ENCODE measurements around the gene SUMO3. TPM values are rescaled to one million over a fixed set of nuclear protein-coding genes. Genes with fewer than 3 reads are reported as not detected.

The SUMO3 gene
- total and polyA plus RNA-seq, 2 donors (not counting 3 experiments of a cell fraction or from before 2014, with no cell fraction given): 102 to 123 TPM

DNA sequence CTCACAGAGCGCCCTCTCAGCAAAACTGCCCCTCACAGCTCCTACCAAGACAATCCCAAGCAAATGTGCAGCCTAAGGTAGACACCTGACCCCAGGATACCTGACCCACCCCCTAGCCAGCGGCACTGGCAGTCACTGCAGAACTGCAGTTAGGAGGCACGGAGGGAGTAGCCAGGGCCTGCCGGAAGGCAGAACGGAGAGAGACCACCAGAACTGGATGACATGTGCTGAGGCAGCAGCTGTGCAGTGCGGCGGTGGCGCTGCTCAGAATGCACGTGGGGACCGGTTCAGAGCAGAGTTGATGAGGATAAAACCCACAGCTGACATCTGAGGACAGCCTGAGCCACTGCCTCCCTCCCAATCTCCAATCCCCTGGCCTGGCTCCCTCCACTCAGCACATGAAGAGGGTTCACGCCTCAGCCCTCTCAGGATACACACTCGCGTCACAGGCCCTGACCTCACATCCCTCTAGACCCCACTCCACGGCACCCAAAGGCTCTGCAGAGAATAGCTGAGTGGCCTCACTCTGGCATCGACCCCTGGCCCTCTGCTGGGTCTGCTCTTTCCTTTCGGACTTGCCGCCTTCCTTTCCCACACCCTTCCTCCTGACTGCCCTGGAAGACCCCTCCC, 45.9 kb downstream of the SUMO3 start:
- FAIRE-seq: no peak
- H3K36me3 ChIP-seq (ENCODE audit: control insufficient read depth in 2 of 2, extremely low read depth in 1 of 2, insufficient read depth in 2 of 2, low read length in 2 of 2): peaks cover 20 to 33% of the 10 kb centered on the region in 2 experiments

More for the DNA sequence above, 45.9 kb downstream of the SUMO3 start:
- Histone ChIP-seq H4K20me1 (replicated peaks; ENCODE audit: control insufficient read depth, extremely low read depth, insufficient read depth, low read length) (no peaks in the 10 kb centered on the region), H2AFZ (ENCODE audit: low read depth, low read length) (no peak overlapping the region), H3K4me1 (ENCODE audit: control insufficient read depth, extremely low read depth, insufficient read depth, low read length) (no peaks in the 10 kb centered on the region), H3K9ac (replicated peaks; ENCODE audit: extremely low read depth, insufficient read depth, low read length) (no peak overlapping the region), H3K27me3 (ENCODE audit: control insufficient read depth in 2 of 2, insufficient read depth in 2 of 2, low read length in 2 of 2) (no peaks in the 10 kb centered on the region), H3K79me2 (ENCODE audit: control insufficient read depth, insufficient read depth, low read length) (no peaks in the 10 kb centered on the region), H3K9me1 (replicated peaks; ENCODE audit: control insufficient read depth, extremely low read depth, insufficient read depth, low read length) (no peaks in the 10 kb centered on the region), H3K4me2 (ENCODE audit: insufficient read depth, low read length) (no peak overlapping the region), H3K27ac (ENCODE audit: insufficient read depth, low read depth, low read length) (no peak overlapping the region), H3K4me3 (replicated peaks in 1 of 3; ENCODE audit: insufficient read depth in 1 of 3, low read depth in 1 of 3, low read length in 3 of 3) (no peak overlapping the region), H3K9me3 (replicated peaks; ENCODE audit: control insufficient read depth, insufficient read depth, low read length) (no peaks in the 10 kb centered on the region)
- CTCF ChIA-PET: interaction anchor here (0.5 to 0.8 kb wide), 3 partner anchors 16 to 139 kb away, joined by 3 read pairs; no protein-coding TSS in a partner anchor
- POLR2A ChIA-PET: no interaction called here
- no peak for TF ChIP-seq JUN (IDR thresholded peaks at IDR 0.05; ENCODE audit: borderline replicate concordance, insufficient read depth, insufficient read length, low read depth)
- TF ChIP-seq POLR2A (IDR thresholded peaks at IDR 0.05; ENCODE audit: low read depth, low read length): no peak
- TF ChIP-seq, protein P1, sequence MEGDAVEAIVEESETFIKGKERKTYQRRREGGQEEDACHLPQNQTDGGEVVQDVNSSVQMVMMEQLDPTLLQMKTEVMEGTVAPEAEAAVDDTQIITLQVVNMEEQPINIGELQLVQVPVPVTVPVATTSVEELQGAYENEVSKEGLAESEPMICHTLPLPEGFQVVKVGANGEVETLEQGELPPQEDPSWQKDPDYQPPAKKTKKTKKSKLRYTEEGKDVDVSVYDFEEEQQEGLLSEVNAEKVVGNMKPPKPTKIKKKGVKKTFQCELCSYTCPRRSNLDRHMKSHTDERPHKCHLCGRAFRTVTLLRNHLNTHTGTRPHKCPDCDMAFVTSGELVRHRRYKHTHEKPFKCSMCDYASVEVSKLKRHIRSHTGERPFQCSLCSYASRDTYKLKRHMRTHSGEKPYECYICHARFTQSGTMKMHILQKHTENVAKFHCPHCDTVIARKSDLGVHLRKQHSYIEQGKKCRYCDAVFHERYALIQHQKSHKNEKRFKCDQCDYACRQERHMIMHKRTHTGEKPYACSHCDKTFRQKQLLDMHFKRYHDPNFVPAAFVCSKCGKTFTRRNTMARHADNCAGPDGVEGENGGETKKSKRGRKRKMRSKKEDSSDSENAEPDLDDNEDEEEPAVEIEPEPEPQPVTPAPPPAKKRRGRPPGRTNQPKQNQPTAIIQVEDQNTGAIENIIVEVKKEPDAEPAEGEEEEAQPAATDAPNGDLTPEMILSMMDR (IDR thresholded peaks at IDR 0.05; ENCODE audit: extremely low read depth in 1 of 2, insufficient read depth in 1 of 2, low read depth in 1 of 2, low read length in 2 of 2): no peak
- no peak for TF ChIP-seq MYC (IDR thresholded peaks at IDR 0.05; ENCODE audit: low read depth, low read length)
- no peak for TF ChIP-seq GATA2 (IDR thresholded peaks at IDR 0.05; ENCODE audit: insufficient read depth, insufficient read length, low read depth, low read length)
- no peak for TF ChIP-seq EZH2 (IDR thresholded peaks at IDR 0.05; ENCODE audit: borderline replicate concordance, low read depth, low read length, severe bottlenecking)
- no peak for TF ChIP-seq FOS (IDR thresholded peaks at IDR 0.05; ENCODE audit: borderline replicate concordance, insufficient read depth, low read length)
- TF ChIP-seq, protein P2, sequence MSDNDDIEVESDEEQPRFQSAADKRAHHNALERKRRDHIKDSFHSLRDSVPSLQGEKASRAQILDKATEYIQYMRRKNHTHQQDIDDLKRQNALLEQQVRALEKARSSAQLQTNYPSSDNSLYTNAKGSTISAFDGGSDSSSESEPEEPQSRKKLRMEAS (IDR thresholded peaks at IDR 0.05; ENCODE audit: insufficient read depth, insufficient read length): no peak
- TF ChIP-seq POLR2AphosphoS5 (IDR thresholded peaks at IDR 0.05; ENCODE audit: insufficient read depth, low read depth, low read length): no peak
- DNase-seq (ENCODE audit: low read depth, low spot score): no peak
- intact Hi-C loops (cut with micrococcal nuclease) (no loop called here), dilution Hi-C loops (cut with MboI; ENCODE audit: extremely low pct_ligation_motif_present, low sequenced_read_pairs) (no loop called here)
- BruUV-seq (replicated peaks): no TSS peak

Data from endothelial cell of umbilical vein (primary cell).